Stimulated activated CD8-positive, alpha-beta memory T cell treated with anti-CD3 and anti-CD28 coated beads, Interleukin-12 subunit alpha, Interleukin-12 subunit beta, amount 100 ng/mL, for 4 hours (primary cell): ENCODE measurements around the gene ENTR1.

Source experiments
- DNase-seq: peaks from one replicate; pipeline ENCODE4 v3.0.0-alpha.2; 2020; ENCODE audit warnings: low read depth

Gene ENTR1

GRCh38 chr9:136396219-136396515 is 14.2 kb downstream of the ENTR1 start:
- DNase-seq: no peak

- DNase-seq: no peak
Measured at GRCh38 chr9:136395345-136396218, 14.8 kb downstream of the ENTR1 start.

GRCh38 chr9:136395020-136395340 is 15.4 kb downstream of the ENTR1 start:
- DNase-seq: no peak

GRCh38 chr9:136394312-136395019 is 15.9 kb downstream of the ENTR1 start:
- DNase-seq: no peak

- no peak for DNase-seq
Measured at GRCh38 chr9:136393531-136393930, 16.9 kb downstream of the ENTR1 start.

- DNase-seq: no peak
Measured at GRCh38 chr9:136392538-136393449, 17.6 kb downstream of the ENTR1 start.

GRCh38 chr9:136391737-136392537 is 18.5 kb downstream of the ENTR1 start:
- no peak for DNase-seq

- no peak for DNase-seq
Measured at GRCh38 chr9:136389396-136389795, 21.0 kb downstream of the ENTR1 start.

- no peak for DNase-seq
Measured at GRCh38 chr9:136387217-136387616, 23.2 kb downstream of the ENTR1 start.

GRCh38 chr9:136386018-136386417 is 24.4 kb downstream of the ENTR1 start:
- DNase-seq: no peak

GRCh38 chr9:136385015-136385414 is 25.4 kb downstream of the ENTR1 start:
- DNase-seq: no peak

- DNase-seq: no peak
Measured at GRCh38 chr9:136383436-136383835, 27.0 kb downstream of the ENTR1 start.

GRCh38 chr9:136381966-136382513 is 28.4 kb downstream of the ENTR1 start:
- DNase-seq: no peak

GRCh38 chr9:136381311-136381710 is 29.1 kb downstream of the ENTR1 start:
- DNase-seq: no peak

GRCh38 chr9:136380381-136380780 is 30.0 kb downstream of the ENTR1 start:
- DNase-seq: no peak

- DNase-seq: no peak
Measured at GRCh38 chr9:136379891-136380290, 30.5 kb downstream of the ENTR1 start.

- DNase-seq: no peak
Measured at GRCh38 chr9:136379401-136379800, 31.0 kb downstream of the ENTR1 start.

- DNase-seq: no peak
Measured at GRCh38 chr9:136379003-136379287, 31.5 kb downstream of the ENTR1 start.

- DNase-seq: no peak
Measured at GRCh38 chr9:136378170-136379002, 32.0 kb downstream of the ENTR1 start.

- no peak for DNase-seq
Measured at GRCh38 chr9:136377341-136378169, 32.9 kb downstream of the ENTR1 start.
